ENCODE results near the gene ATP5F1A.
A peak's percentile ranks its signal among the peaks of the same experiment; 100 is the strongest.

ATP5F1A gene

DNA sequence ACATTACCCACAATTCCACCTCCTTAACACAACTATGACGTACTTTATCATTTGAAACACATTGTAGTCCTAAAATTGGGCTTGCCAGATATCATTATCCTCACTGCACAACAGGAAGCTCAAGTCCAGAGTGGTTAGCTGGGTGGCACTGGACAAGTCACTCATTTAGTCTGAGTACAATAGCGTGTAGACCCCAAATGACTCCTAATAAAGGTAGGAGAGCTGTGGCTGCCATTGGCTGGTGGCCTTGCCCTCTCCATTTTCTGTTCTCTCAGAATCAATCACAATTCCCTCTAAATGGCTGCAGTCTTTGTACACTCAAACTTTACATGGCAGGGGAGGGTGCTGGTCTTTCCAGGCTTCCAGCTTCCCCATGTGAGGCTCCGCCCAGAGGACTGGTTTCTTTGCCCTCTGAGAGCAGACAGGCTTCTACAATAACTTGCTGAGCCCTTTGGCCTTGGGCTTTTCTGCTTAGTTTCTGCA, 37.7 kb downstream of the ATP5F1A start:
- no peaks in the 10 kb centered on the region for H3K36me3 ChIP-seq
- TF ChIP-seq, protein P1, sequence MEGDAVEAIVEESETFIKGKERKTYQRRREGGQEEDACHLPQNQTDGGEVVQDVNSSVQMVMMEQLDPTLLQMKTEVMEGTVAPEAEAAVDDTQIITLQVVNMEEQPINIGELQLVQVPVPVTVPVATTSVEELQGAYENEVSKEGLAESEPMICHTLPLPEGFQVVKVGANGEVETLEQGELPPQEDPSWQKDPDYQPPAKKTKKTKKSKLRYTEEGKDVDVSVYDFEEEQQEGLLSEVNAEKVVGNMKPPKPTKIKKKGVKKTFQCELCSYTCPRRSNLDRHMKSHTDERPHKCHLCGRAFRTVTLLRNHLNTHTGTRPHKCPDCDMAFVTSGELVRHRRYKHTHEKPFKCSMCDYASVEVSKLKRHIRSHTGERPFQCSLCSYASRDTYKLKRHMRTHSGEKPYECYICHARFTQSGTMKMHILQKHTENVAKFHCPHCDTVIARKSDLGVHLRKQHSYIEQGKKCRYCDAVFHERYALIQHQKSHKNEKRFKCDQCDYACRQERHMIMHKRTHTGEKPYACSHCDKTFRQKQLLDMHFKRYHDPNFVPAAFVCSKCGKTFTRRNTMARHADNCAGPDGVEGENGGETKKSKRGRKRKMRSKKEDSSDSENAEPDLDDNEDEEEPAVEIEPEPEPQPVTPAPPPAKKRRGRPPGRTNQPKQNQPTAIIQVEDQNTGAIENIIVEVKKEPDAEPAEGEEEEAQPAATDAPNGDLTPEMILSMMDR (IDR thresholded peaks at IDR 0.05), result no peak
- H3K27ac ChIP-seq, result peak overlapping the region; percentile 58
- H3K27me3 ChIP-seq, result no peaks in the 10 kb centered on the region
- H3K9me3 ChIP-seq, result no peaks in the 10 kb centered on the region
- peaks cover 41 to 46% of the 10 kb centered on the region in 2 experiments for H3K4me1 ChIP-seq (ENCODE audit: control insufficient read depth in 1 of 2, insufficient read depth in 1 of 2, low read depth in 1 of 2, low read length in 1 of 2)
- H3K4me3 ChIP-seq (ENCODE audit: low read depth in 1 of 2, low read length in 1 of 2), result no peak overlapping the region

DNA sequence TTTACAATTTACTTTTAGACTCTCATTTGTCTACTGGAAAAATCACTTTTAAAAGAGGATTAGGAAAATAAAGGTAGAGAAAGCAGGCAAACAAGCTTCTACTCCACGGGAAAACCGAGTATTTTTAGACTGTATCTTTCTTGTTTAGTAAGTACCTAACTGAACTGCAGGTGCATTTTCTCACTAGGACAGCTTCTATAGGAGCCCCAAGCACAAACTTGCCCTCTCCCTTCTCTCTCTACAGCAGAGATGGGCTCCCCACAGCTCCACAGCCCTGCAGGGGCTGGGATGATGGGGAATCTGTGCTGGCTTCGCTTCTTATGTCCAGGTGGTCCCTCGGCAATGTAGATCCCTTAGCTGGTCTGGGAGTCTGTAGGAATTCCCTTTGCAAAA, 42.3 kb downstream of the ATP5F1A start:
- H3K9me3 ChIP-seq, result no peaks in the 10 kb centered on the region
- TF ChIP-seq, protein P1 (IDR thresholded peaks at IDR 0.05), result no peak
- H3K4me1 ChIP-seq (ENCODE audit: control insufficient read depth in 1 of 2, insufficient read depth in 1 of 2, low read depth in 1 of 2, low read length in 1 of 2), result peaks cover 37 to 45% of the 10 kb centered on the region in 2 experiments
- peak overlapping the region; percentile 63 for H3K27ac ChIP-seq
- no peaks in the 10 kb centered on the region for H3K27me3 ChIP-seq
- no peaks in the 10 kb centered on the region for H3K36me3 ChIP-seq
- no peak overlapping the region for H3K4me3 ChIP-seq (ENCODE audit: low read depth in 1 of 2, low read length in 1 of 2)

GRCh38 chr18:46054956-46055837, 42.9 kb downstream of the ATP5F1A start:
- H3K27ac ChIP-seq, result peak overlapping the region; percentile 63
- TF ChIP-seq, protein P1 (IDR thresholded peaks at IDR 0.05), result no peak

DNA sequence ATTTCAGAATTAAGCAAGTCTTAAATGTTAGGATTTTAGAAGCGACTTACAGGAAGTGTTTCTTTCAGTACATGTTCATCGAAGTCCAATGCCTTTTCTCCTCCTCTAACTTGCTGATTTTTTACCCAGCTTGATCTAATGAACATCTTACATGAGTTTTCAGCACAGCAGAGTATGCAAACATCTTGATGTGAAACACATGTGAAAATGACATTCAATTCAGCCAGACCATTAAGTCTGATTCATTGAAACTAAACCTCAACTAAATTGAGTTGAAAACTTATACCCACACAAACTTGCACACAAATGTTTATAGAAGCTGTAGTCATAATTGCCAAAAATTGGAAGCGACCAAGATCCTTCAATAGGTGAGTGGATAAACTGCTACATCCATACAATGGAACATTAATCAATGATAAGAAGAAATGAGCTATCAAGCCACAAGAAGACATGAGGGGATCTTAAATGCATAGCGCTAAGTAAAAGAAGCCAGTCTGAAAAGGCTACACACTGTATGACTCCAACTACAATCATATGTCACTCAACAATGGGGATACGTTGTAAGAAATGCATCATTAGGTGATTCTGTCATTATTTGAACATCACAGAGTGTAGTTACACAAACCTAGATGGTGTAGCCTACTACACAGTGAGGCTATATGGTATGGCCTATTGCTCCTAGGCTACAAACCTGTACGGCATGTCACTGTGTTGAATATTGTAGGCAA, 44.6 kb downstream of the ATP5F1A start:
- no peaks in the 10 kb centered on the region for H3K27me3 ChIP-seq
- TF ChIP-seq, protein P1 (IDR thresholded peaks at IDR 0.05), result no peak
- peak overlapping the region; percentile 5 for H3K27ac ChIP-seq
- no peak overlapping the region for H3K4me3 ChIP-seq (ENCODE audit: low read depth in 1 of 2, low read length in 1 of 2)
- H3K36me3 ChIP-seq, result no peaks in the 10 kb centered on the region
- no peaks in the 10 kb centered on the region for H3K9me3 ChIP-seq
- peaks cover 32 to 37% of the 10 kb centered on the region in 2 experiments for H3K4me1 ChIP-seq (ENCODE audit: control insufficient read depth in 1 of 2, insufficient read depth in 1 of 2, low read depth in 1 of 2, low read length in 1 of 2)

More at GRCh38 chr18:46054956-46055837, 42.9 kb downstream of the ATP5F1A start:
- H3K4me1 ChIP-seq (ENCODE audit: control insufficient read depth in 1 of 2, insufficient read depth in 1 of 2, low read depth in 1 of 2, low read length in 1 of 2), result peaks cover 30 to 39% of the 10 kb centered on the region in 2 experiments
- H3K4me3 ChIP-seq (ENCODE audit: low read depth in 1 of 2, low read length in 1 of 2), result no peak overlapping the region
- H3K9me3 ChIP-seq, result no peaks in the 10 kb centered on the region
- no peaks in the 10 kb centered on the region for H3K36me3 ChIP-seq
- no peaks in the 10 kb centered on the region for H3K27me3 ChIP-seq

GRCh38 chr18:46051731-46052461, 46.2 kb downstream of the ATP5F1A start:
- TF ChIP-seq, protein P1 (IDR thresholded peaks at IDR 0.05), result no peak
- Histone ChIP-seq H3K4me3 (ENCODE audit: low read depth in 1 of 2, low read length in 1 of 2) (no peak overlapping the region), H3K4me1 (ENCODE audit: control insufficient read depth in 1 of 2, insufficient read depth in 1 of 2, low read depth in 1 of 2, low read length in 1 of 2) (peaks cover 36 to 37% of the 10 kb centered on the region in 2 experiments), H3K9me3 (no peaks in the 10 kb centered on the region), H3K36me3 (peaks cover 5% of the 10 kb centered on the region), H3K27ac (peak overlapping the region; percentile 64), H3K27me3 (no peaks in the 10 kb centered on the region)
